WTC11 (cell line): ENCODE results near the gene ZNF48. TPM values are rescaled to one million over a fixed set of nuclear protein-coding genes. Genes with fewer than 3 reads are reported as not detected.

Experiments used
- ATF1 ChIP-seq: sonication (generic); formaldehyde crosslinking; IDR thresholded peaks from 2 replicates; pipeline ENCODE4 v1.8.1; 2023; ENCODE audit warnings: mild to moderate bottlenecking, moderate library complexity, missing genetic modification reagents
- ELF4 ChIP-seq: sonication (generic); formaldehyde crosslinking; IDR thresholded peaks from 2 replicates; pipeline ENCODE4 v1.8.1; 2022; ENCODE audit warnings: low read depth, mild to moderate bottlenecking, moderate library complexity, missing genetic modification reagents
- ESRRA ChIP-seq: sonication (generic); formaldehyde crosslinking; IDR thresholded peaks from 2 replicates; pipeline ENCODE4 v1.8.1; 2022; ENCODE audit warnings: mild to moderate bottlenecking, missing genetic modification reagents, borderline replicate concordance
- ETV6 ChIP-seq: sonication (generic); formaldehyde crosslinking; IDR thresholded peaks from 2 replicates; pipeline ENCODE4 v1.8.1; 2022; ENCODE audit warnings: mild to moderate bottlenecking, missing genetic modification reagents
- FOXP1 ChIP-seq: sonication (generic); formaldehyde crosslinking; IDR thresholded peaks from 2 replicates; pipeline ENCODE4 v1.8.0; 2022; ENCODE audit warnings: missing genetic modification reagents, mild to moderate bottlenecking, moderate library complexity, borderline replicate concordance
- GRHL2 ChIP-seq: fragments of 250-450 bp; sonication (Bioruptor Pico); IDR thresholded peaks from 2 replicates; pipeline ENCODE4 v1.8.0; 2022; ENCODE audit warnings: mild to moderate bottlenecking, moderate library complexity; ENCODE audit not compliant: insufficient replicate concordance, severe bottlenecking
- MXD4 ChIP-seq: fragments of 250-450 bp; sonication (Bioruptor Pico); IDR thresholded peaks from 2 replicates; pipeline ENCODE4 v1.8.0; 2021; ENCODE audit warnings: mild to moderate bottlenecking, moderate library complexity, borderline replicate concordance
- RORB ChIP-seq: fragments of 250-450 bp; sonication (Bioruptor Pico); IDR thresholded peaks from 2 replicates; pipeline ENCODE4 v1.9.0; 2021; ENCODE audit warnings: mild to moderate bottlenecking
- SMAD3 ChIP-seq: sonication (generic); formaldehyde crosslinking; IDR thresholded peaks from 2 replicates; pipeline ENCODE4 v1.8.0; 2022; ENCODE audit warnings: missing genetic modification reagents, mild to moderate bottlenecking, borderline replicate concordance
- SOX15 ChIP-seq: fragments of 250-450 bp; sonication (Bioruptor Pico); IDR thresholded peaks from 2 replicates; pipeline ENCODE4 v1.9.0; 2021; ENCODE audit warnings: mild to moderate bottlenecking
- SP1 ChIP-seq: sonication (generic); formaldehyde crosslinking; conservative IDR thresholded peaks from 2 replicates; pipeline ENCODE4 v1.8.1; 2022; ENCODE audit warnings: missing genetic modification reagents
- TEAD4 ChIP-seq: sonication (generic); formaldehyde crosslinking; IDR thresholded peaks from 2 replicates; pipeline ENCODE4 v1.8.0; 2022; ENCODE audit warnings: mild to moderate bottlenecking, missing genetic modification reagents
- TP53 ChIP-seq: sonication (generic); formaldehyde crosslinking; IDR thresholded peaks from 2 replicates; pipeline ENCODE4 v1.8.1; 2023; ENCODE audit warnings: mild to moderate bottlenecking, missing genetic modification reagents
- ZNF263 ChIP-seq: sonication (generic); formaldehyde crosslinking; IDR thresholded peaks from 2 replicates; pipeline ENCODE4 v1.8.1; 2022; ENCODE audit warnings: low read depth, mild to moderate bottlenecking, moderate library complexity, missing genetic modification reagents
- ZNF317 ChIP-seq: sonication (generic); formaldehyde crosslinking; IDR thresholded peaks from 2 replicates; pipeline ENCODE4 v1.8.1; 2023; ENCODE audit warnings: low read depth, mild to moderate bottlenecking, moderate library complexity, missing genetic modification reagents, borderline replicate concordance
- ZNF416 ChIP-seq: fragments of 250-450 bp; sonication (Bioruptor Pico); IDR thresholded peaks from 2 replicates; pipeline ENCODE4 v1.9.0; 2021; ENCODE audit warnings: mild to moderate bottlenecking, inconsistent platforms
- total RNA-seq: library from RNA; stranded (reverse); gene quantifications from 3 replicates; pipeline ENCODE4 v1.2.3, GENCODE V29; 2021
- TF ChIP-seq, protein P1 (sequence below): sonication (generic); formaldehyde crosslinking; IDR thresholded peaks from 2 replicates; pipeline ENCODE4 v1.8.0; 2022; ENCODE audit warnings: mild to moderate bottlenecking, missing genetic modification reagents
- TF ChIP-seq, protein P2 (sequence below): sonication (generic); formaldehyde crosslinking; IDR thresholded peaks from 2 replicates; pipeline ENCODE4 v1.8.1; 2023; ENCODE audit warnings: mild to moderate bottlenecking, missing genetic modification reagents
- TF ChIP-seq, protein P3 (sequence below): fragments of 250-450 bp; sonication (Bioruptor Pico); IDR thresholded peaks from 2 replicates; pipeline ENCODE4 v1.9.0; 2021; ENCODE audit warnings: mild to moderate bottlenecking
- TF ChIP-seq, protein P4 (sequence below): fragments of 250-450 bp; sonication (Bioruptor Pico); IDR thresholded peaks from 2 replicates; pipeline ENCODE4 v1.9.0; 2021; ENCODE audit warnings: moderate library complexity, mild to moderate bottlenecking, inconsistent platforms, borderline replicate concordance
- TF ChIP-seq, protein P5 (sequence below): sonication (generic); formaldehyde crosslinking; IDR thresholded peaks from 2 replicates; pipeline ENCODE4 v1.8.1; 2022; ENCODE audit warnings: low read depth, mild to moderate bottlenecking, moderate library complexity, missing genetic modification reagents, borderline replicate concordance
- TF ChIP-seq, protein P6 (sequence below): sonication (generic); formaldehyde crosslinking; IDR thresholded peaks from 2 replicates; pipeline ENCODE4 v1.8.0; 2022; ENCODE audit warnings: mild to moderate bottlenecking, missing genetic modification reagents
- TF ChIP-seq, protein P7 (sequence below): sonication (generic); formaldehyde crosslinking; IDR thresholded peaks from 2 replicates; pipeline ENCODE4 v1.8.1; 2022; ENCODE audit warnings: low read depth, missing genetic modification reagents, borderline replicate concordance
- TF ChIP-seq, protein P8 (sequence below): sonication (generic); formaldehyde crosslinking; conservative IDR thresholded peaks from 2 replicates; pipeline ENCODE4 v1.8.1; 2023; ENCODE audit warnings: mild to moderate bottlenecking, low read depth, missing genetic modification reagents, moderate library complexity

The ZNF48 gene
- total RNA-seq, 1 experiment from 2014 or later: 39.3 TPM

DNA sequence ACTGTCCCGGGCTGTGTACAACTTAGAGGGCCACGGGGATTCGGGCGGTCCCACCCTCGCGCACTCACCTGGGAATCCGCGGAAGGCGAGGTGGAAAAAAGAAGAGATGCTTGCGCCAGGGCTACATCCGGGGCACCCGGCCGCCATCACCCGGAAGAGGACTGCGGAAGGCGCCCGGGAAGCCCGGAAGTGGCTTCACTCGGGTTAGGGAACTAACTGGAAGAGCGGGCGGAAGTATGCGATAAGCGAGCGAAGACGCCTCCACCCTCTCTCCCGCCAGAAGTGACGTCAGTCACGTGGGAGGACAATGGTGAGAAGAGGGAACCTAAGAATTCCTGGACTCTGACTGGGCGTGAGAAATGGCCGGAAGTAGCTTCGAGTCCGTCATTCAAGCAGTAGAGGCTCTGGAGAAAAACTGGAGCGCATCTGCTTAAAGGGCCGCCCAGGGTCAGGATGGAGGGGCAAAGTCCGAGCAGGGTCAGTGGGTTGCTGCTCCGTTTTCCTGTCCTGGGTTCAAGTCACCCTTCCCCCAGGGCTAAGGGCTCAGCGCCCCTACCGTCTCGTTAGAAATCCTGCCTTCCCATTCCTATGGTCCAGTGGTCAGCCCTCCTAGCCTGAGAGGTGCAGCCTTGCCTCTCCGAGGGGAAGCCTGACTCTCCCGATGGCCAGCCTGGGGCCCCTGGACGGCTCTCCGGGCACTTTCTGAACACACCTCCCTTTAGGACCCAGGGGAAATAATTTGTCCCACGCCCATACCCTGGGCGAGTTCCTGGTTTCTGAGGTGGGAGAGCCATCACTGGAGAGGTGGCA is 39.9 kb upstream of the ZNF48 start, which contains the start of gene CD2BP2 (continued):
- peak; percentile 80; the same call in 1 of the 2 replicates for TF ChIP-seq ETV6 (CRISPR knock-in tag)
- peak; percentile 79 for TF ChIP-seq SP1
- no peak for TF ChIP-seq GRHL2
- no peak for TF ChIP-seq RORB (CRISPR knock-in tag)
- TF ChIP-seq ZNF317 (CRISPR knock-in tag): no peak
- no peak for TF ChIP-seq ELF4 (CRISPR knock-in tag)
- no peak; the same call in 1 of the 2 replicates for TF ChIP-seq FOXP1
- TF ChIP-seq, protein P1, sequence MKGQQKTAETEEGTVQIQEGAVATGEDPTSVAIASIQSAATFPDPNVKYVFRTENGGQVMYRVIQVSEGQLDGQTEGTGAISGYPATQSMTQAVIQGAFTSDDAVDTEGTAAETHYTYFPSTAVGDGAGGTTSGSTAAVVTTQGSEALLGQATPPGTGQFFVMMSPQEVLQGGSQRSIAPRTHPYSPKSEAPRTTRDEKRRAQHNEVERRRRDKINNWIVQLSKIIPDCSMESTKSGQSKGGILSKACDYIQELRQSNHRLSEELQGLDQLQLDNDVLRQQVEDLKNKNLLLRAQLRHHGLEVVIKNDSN (CRISPR knock-in tag): peak; percentile 91
- TF ChIP-seq TP53 (CRISPR knock-in tag): no peak
- TF ChIP-seq SMAD3 (CRISPR knock-in tag): 0 out of 2 replicates have a peak, but pooled peaks have one; percentile 19
- no peak for TF ChIP-seq ZNF416
- TF ChIP-seq, protein P2, sequence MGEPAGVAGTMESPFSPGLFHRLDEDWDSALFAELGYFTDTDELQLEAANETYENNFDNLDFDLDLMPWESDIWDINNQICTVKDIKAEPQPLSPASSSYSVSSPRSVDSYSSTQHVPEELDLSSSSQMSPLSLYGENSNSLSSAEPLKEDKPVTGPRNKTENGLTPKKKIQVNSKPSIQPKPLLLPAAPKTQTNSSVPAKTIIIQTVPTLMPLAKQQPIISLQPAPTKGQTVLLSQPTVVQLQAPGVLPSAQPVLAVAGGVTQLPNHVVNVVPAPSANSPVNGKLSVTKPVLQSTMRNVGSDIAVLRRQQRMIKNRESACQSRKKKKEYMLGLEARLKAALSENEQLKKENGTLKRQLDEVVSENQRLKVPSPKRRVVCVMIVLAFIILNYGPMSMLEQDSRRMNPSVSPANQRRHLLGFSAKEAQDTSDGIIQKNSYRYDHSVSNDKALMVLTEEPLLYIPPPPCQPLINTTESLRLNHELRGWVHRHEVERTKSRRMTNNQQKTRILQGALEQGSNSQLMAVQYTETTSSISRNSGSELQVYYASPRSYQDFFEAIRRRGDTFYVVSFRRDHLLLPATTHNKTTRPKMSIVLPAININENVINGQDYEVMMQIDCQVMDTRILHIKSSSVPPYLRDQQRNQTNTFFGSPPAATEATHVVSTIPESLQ (CRISPR knock-in tag): no peak
- TF ChIP-seq ATF1 (CRISPR knock-in tag): no peak
- TF ChIP-seq SOX15 (CRISPR knock-in tag): no peak
- TF ChIP-seq, protein P3, sequence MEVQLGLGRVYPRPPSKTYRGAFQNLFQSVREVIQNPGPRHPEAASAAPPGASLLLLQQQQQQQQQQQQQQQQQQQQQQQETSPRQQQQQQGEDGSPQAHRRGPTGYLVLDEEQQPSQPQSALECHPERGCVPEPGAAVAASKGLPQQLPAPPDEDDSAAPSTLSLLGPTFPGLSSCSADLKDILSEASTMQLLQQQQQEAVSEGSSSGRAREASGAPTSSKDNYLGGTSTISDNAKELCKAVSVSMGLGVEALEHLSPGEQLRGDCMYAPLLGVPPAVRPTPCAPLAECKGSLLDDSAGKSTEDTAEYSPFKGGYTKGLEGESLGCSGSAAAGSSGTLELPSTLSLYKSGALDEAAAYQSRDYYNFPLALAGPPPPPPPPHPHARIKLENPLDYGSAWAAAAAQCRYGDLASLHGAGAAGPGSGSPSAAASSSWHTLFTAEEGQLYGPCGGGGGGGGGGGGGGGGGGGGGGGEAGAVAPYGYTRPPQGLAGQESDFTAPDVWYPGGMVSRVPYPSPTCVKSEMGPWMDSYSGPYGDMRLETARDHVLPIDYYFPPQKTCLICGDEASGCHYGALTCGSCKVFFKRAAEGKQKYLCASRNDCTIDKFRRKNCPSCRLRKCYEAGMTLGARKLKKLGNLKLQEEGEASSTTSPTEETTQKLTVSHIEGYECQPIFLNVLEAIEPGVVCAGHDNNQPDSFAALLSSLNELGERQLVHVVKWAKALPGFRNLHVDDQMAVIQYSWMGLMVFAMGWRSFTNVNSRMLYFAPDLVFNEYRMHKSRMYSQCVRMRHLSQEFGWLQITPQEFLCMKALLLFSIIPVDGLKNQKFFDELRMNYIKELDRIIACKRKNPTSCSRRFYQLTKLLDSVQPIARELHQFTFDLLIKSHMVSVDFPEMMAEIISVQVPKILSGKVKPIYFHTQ (CRISPR knock-in tag): peak; percentile 66; the same call in 1 of the 2 replicates
- TF ChIP-seq, protein P4, sequence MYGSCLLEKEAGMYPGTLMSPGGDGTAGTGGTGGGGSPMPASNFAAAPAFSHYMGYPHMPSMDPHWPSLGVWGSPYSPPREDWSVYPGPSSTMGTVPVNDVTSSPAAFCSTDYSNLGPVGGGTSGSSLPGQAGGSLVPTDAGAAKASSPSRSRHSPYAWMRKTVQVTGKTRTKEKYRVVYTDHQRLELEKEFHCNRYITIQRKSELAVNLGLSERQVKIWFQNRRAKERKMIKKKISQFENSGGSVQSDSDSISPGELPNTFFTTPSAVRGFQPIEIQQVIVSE (CRISPR knock-in tag): 0 out of 2 replicates have a peak, but pooled peaks have one; percentile 11
- TF ChIP-seq MXD4 (CRISPR knock-in tag): no peak
- no peak for TF ChIP-seq ZNF263 (CRISPR knock-in tag)
- TF ChIP-seq ESRRA: no peak
- TF ChIP-seq, protein P5, sequence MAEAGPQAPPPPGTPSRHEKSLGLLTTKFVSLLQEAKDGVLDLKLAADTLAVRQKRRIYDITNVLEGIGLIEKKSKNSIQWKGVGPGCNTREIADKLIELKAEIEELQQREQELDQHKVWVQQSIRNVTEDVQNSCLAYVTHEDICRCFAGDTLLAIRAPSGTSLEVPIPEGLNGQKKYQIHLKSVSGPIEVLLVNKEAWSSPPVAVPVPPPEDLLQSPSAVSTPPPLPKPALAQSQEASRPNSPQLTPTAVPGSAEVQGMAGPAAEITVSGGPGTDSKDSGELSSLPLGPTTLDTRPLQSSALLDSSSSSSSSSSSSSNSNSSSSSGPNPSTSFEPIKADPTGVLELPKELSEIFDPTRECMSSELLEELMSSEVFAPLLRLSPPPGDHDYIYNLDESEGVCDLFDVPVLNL (CRISPR knock-in tag): no peak
- TF ChIP-seq, protein P6, sequence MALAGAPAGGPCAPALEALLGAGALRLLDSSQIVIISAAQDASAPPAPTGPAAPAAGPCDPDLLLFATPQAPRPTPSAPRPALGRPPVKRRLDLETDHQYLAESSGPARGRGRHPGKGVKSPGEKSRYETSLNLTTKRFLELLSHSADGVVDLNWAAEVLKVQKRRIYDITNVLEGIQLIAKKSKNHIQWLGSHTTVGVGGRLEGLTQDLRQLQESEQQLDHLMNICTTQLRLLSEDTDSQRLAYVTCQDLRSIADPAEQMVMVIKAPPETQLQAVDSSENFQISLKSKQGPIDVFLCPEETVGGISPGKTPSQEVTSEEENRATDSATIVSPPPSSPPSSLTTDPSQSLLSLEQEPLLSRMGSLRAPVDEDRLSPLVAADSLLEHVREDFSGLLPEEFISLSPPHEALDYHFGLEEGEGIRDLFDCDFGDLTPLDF: no peak
- TF ChIP-seq, protein P7, sequence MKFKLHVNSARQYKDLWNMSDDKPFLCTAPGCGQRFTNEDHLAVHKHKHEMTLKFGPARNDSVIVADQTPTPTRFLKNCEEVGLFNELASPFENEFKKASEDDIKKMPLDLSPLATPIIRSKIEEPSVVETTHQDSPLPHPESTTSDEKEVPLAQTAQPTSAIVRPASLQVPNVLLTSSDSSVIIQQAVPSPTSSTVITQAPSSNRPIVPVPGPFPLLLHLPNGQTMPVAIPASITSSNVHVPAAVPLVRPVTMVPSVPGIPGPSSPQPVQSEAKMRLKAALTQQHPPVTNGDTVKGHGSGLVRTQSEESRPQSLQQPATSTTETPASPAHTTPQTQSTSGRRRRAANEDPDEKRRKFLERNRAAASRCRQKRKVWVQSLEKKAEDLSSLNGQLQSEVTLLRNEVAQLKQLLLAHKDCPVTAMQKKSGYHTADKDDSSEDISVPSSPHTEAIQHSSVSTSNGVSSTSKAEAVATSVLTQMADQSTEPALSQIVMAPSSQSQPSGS: no peak
- TF ChIP-seq, protein P8, sequence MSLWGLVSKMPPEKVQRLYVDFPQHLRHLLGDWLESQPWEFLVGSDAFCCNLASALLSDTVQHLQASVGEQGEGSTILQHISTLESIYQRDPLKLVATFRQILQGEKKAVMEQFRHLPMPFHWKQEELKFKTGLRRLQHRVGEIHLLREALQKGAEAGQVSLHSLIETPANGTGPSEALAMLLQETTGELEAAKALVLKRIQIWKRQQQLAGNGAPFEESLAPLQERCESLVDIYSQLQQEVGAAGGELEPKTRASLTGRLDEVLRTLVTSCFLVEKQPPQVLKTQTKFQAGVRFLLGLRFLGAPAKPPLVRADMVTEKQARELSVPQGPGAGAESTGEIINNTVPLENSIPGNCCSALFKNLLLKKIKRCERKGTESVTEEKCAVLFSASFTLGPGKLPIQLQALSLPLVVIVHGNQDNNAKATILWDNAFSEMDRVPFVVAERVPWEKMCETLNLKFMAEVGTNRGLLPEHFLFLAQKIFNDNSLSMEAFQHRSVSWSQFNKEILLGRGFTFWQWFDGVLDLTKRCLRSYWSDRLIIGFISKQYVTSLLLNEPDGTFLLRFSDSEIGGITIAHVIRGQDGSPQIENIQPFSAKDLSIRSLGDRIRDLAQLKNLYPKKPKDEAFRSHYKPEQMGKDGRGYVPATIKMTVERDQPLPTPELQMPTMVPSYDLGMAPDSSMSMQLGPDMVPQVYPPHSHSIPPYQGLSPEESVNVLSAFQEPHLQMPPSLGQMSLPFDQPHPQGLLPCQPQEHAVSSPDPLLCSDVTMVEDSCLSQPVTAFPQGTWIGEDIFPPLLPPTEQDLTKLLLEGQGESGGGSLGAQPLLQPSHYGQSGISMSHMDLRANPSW (CRISPR knock-in tag): no peak
- no peak for TF ChIP-seq TEAD4
